LNCAP (cell line): ENCODE data around the gene PPHLN1.

ENCODE experiments used
- CTCF ChIP-seq: fragments of 450-650 bp; IDR thresholded peaks from 2 replicates; pipeline ENCODE4 v1.5.1; 2017; ENCODE audit warnings: mild to moderate bottlenecking

PPHLN1 gene

GRCh38 chr12:42386308-42386707, 60.3 kb downstream of the PPHLN1 start:
- TF ChIP-seq CTCF, result no peak

- no peak for TF ChIP-seq CTCF
These were observed 68.5 kb downstream of the PPHLN1 start for GRCh38 chr12:42394429-42394828.

GRCh38 chr12:42396473-42397259, 70.7 kb downstream of the PPHLN1 start:
- no peak for TF ChIP-seq CTCF

GRCh38 chr12:42402821-42403411, 76.9 kb downstream of the PPHLN1 start:
- TF ChIP-seq CTCF, result no peak

DNA sequence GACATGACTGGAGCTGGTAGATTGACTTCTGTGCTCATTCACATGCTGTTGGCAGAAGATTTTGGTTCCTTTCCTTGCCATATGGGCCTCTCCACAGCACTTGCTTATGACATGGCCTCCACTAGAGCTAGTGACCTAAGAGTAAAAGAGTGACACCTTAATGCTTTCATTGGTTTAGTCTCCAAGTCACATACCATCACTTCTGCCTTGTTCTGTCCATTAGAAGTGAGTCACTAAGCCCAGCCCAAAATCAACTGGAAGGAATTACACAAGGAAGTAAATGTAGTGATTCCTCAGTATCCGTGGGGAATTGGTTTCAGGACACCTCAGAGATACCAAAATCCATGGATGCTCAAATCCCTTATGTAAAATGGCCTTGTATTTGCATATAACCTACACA, 81.3 kb downstream of the PPHLN1 start:
- TF ChIP-seq CTCF, result no peak

DNA sequence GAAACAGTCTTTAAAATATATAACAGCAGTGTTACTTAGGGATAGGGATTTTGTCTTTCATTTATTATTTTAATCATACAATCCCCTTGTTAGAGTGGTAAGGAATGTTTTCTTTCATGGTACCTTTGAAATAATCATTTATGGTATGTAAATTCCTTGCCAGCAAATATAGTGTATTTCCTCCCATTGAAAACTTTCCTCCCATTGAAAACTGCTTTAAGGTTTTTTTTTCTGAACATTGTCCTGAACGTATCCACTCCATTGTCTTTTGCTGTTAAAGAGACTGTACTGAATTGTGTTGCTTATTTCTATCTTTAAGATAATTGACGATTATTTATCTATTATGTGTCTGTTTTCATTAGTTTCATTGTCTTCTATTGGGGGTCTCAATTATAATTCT, 83.5 kb downstream of the PPHLN1 start:
- no peak for TF ChIP-seq CTCF

- TF ChIP-seq CTCF, result no peak
These were observed 84.4 kb downstream of the PPHLN1 start for GRCh38 chr12:42410340-42410739.
